H1 (cell line): ENCODE data around the gene DIP2C.

Experiments used
- BCL11A ChIP-seq, 2 experiments: IDR thresholded peaks; one replicate each; pipeline ENCODE4 v1.6.1; 2011; ENCODE audit warnings: low read depth in 2 of 2, low read length in 2 of 2, mild to moderate bottlenecking in 2 of 2
- CREB1 ChIP-seq: IDR thresholded peaks from 2 replicates; pipeline ENCODE4 v1.6.1; 2012; ENCODE audit warnings: inconsistent platforms
- EP300 ChIP-seq, 2 experiments: IDR thresholded peaks; 1 replicate in 1 of 2; 2 replicates in 1 of 2; pipeline ENCODE4 v1.6.1; 2011 to 2012; ENCODE audit warnings: low read depth in 2 of 2, low read length in 2 of 2, mild to moderate bottlenecking in 2 of 2, borderline replicate concordance in 1 of 2, inconsistent platforms in 1 of 2, moderate library complexity in 1 of 2
- GTF2F1 ChIP-seq: IDR thresholded peaks from 2 replicates; pipeline ENCODE4 v1.6.1; 2012; ENCODE audit warnings: low read depth, low read length, improper control_type of control experiment, borderline replicate concordance
- HDAC2 ChIP-seq, 2 experiments: fragments of 300-600 bp in 1 of 2; sonication (generic) in 1 of 2; IDR thresholded peaks; 2 replicates each; pipeline ENCODE4 v1.6.1; 2011 to 2012; ENCODE audit warnings: low read depth in 2 of 2, low read length in 2 of 2, mild to moderate bottlenecking in 2 of 2, moderate library complexity in 2 of 2, borderline replicate concordance in 1 of 2, inconsistent platforms in 1 of 2
- JUND ChIP-seq: IDR thresholded peaks from 2 replicates; pipeline ENCODE4 v1.6.1; 2011; ENCODE audit warnings: mild to moderate bottlenecking, improper control_type of control experiment, low read length
- RAD21 ChIP-seq, 2 experiments: IDR thresholded peaks in 1 of 2; conservative IDR thresholded peaks in 1 of 2; 2 replicates each; pipeline ENCODE4 v1.6.1; 2011; ENCODE audit warnings: low read depth in 2 of 2, low read length in 2 of 2, improper control_type of control experiment in 1 of 2, inconsistent platforms in 1 of 2, mild to moderate bottlenecking in 1 of 2, moderate library complexity in 1 of 2
- TAF1 ChIP-seq: IDR thresholded peaks from 2 replicates; pipeline ENCODE4 v1.6.1; 2011; ENCODE audit warnings: mild to moderate bottlenecking, low read depth, low read length
- TAF7 ChIP-seq: optimal IDR thresholded peaks from 2 replicates; pipeline ENCODE3; 2011; ENCODE audit warnings: low read depth, mild to moderate bottlenecking, inconsistent platforms, low read length, moderate library complexity, borderline replicate concordance
- YY1 ChIP-seq: IDR thresholded peaks from 2 replicates; pipeline ENCODE4 v1.6.1; 2011; ENCODE audit warnings: low read depth, mild to moderate bottlenecking, low read length
- TF ChIP-seq, protein P1 (sequence below), 3 experiments: IDR thresholded peaks; 1 replicate in 2 of 3; 2 replicates in 1 of 3; pipeline versions ENCODE4 v1.5.1 to v1.6.1; 2011; ENCODE audit warnings: low read length in 3 of 3, mild to moderate bottlenecking in 3 of 3, inconsistent platforms in 2 of 3, low read depth in 1 of 3, moderate library complexity in 1 of 3; ENCODE audit not compliant: insufficient read depth in 1 of 3; ENCODE audit errors: control extremely low read depth in 1 of 3

DNA sequence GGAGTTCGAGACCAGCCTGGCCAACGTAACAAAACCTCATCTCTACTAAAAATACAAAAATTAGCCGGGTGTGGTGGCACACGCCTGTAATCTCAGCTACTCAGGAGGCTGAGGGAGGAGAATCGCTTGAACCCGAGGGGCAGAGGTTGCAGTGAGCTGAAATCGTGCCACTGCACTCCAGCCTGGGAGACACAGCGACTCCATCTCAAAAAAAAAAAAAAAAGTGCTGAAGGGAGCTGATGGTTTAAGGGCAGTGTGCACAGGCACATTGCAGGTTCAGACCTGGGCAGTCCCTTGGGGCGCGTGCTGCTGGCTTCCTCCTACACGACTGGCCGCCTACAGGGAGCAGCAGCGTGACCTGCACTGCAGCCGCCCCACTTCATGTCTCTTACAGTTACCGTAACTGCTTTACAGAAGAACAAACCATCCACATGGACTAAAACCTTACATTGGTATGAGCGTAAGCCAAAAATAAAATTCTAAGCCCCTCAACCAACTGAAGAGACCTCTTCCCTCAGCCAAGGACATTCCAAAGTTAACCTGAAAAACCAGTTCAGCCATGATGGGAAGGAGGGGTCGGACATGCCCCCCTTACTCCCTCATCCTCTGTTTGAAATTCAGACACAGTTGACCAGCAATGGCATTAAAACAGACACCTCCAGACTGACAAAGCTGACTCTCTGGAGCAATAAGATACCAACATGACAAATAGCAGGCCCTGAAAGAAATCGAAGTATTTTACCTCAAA lies 292.0 kb downstream of the DIP2C start:
- TF ChIP-seq JUND, result no peak
- TF ChIP-seq, protein P1, sequence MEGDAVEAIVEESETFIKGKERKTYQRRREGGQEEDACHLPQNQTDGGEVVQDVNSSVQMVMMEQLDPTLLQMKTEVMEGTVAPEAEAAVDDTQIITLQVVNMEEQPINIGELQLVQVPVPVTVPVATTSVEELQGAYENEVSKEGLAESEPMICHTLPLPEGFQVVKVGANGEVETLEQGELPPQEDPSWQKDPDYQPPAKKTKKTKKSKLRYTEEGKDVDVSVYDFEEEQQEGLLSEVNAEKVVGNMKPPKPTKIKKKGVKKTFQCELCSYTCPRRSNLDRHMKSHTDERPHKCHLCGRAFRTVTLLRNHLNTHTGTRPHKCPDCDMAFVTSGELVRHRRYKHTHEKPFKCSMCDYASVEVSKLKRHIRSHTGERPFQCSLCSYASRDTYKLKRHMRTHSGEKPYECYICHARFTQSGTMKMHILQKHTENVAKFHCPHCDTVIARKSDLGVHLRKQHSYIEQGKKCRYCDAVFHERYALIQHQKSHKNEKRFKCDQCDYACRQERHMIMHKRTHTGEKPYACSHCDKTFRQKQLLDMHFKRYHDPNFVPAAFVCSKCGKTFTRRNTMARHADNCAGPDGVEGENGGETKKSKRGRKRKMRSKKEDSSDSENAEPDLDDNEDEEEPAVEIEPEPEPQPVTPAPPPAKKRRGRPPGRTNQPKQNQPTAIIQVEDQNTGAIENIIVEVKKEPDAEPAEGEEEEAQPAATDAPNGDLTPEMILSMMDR (IDR thresholded peaks at IDR 0.05; ENCODE audit: control extremely low read depth in 1 of 3, insufficient read depth in 1 of 3, low read depth in 1 of 3, low read length in 3 of 3), result no peak
- no peak for TF ChIP-seq CREB1
- no peak for TF ChIP-seq EP300 (IDR thresholded peaks at IDR 0.05; ENCODE audit: borderline replicate concordance in 1 of 2, low read depth in 2 of 2, low read length in 2 of 2)
- TF ChIP-seq RAD21 (IDR thresholded peaks at IDR 0.05 in 1 of 2, conservative IDR thresholded peaks at IDR 0.05 in 1 of 2; ENCODE audit: low read depth in 2 of 2, low read length in 2 of 2), result no peak
- no peak for TF ChIP-seq HDAC2 (IDR thresholded peaks at IDR 0.05; ENCODE audit: borderline replicate concordance in 1 of 2, low read depth in 2 of 2, low read length in 2 of 2)
- no peak for TF ChIP-seq YY1
- no peak for TF ChIP-seq BCL11A (IDR thresholded peaks at IDR 0.05; ENCODE audit: low read depth in 2 of 2, low read length in 2 of 2)
- TF ChIP-seq TAF7, result no peak
- TF ChIP-seq TAF1, result no peak
- TF ChIP-seq GTF2F1, result no peak
